Activated CD8-positive, alpha-beta memory T cell treated with anti-CD3 and anti-CD28 coated beads, Interleukin-2, amount 10 ng/mL, durations not matched to agents 7 days and 5 days (primary cell): ENCODE data around the gene HBE1. TPM values are rescaled to one million over a fixed set of nuclear protein-coding genes. Genes with fewer than 3 reads are reported as not detected.
"Not testable (repeated sequence)": the region's sequence is repeated elsewhere in the genome, so short reads cannot be mapped to it uniquely, and the experiment has no call there.

Source experiments
- ATAC-seq: fragments of 150-1000 bp; cut with Tn5 transposase; one replicate; pipeline ENCODE4 v1.10.0; 2021; ENCODE audit warnings: moderate library complexity
- CTCF ChIA-PET: fragments of 350-600 bp; sonication (Branson Sonifier 250); formaldehyde crosslinking; loops from one replicate; lab custom pipeline; 2021; ENCODE audit warnings: antibody characterized with exemption; lab: Charles Lee
- DNase-seq: peaks from one replicate; pipeline ENCODE4 v3.0.0-alpha.2; 2020
- H3K27ac Mint-ChIP-seq: one replicate; pipeline ENCODE4 v1.8.0; 2021; ENCODE audit warnings: mild to moderate bottlenecking, mixed read lengths
- H3K27me3 Mint-ChIP-seq: one replicate; pipeline ENCODE4 v1.8.0; 2021; ENCODE audit warnings: mixed read lengths
- H3K36me3 Mint-ChIP-seq: one replicate; pipeline ENCODE4 v1.8.0; 2021; ENCODE audit warnings: mild to moderate bottlenecking, mixed read lengths
- H3K4me1 Mint-ChIP-seq: one replicate; pipeline ENCODE4 v1.8.0; 2021; ENCODE audit warnings: mixed read lengths
- H3K4me3 Mint-ChIP-seq: one replicate; pipeline ENCODE4 v1.8.0; 2021; ENCODE audit warnings: mild to moderate bottlenecking, moderate library complexity, mixed read lengths
- H3K9me3 Mint-ChIP-seq: one replicate; pipeline ENCODE4 v1.8.0; 2022; ENCODE audit warnings: low read depth, mixed read lengths
- total RNA-seq, 2 experiments: library from RNA; stranded (reverse); gene quantifications; one replicate each; pipeline ENCODE4 v1.2.3, GENCODE V29; 2021

HBE1 gene
- total RNA-seq, result not detected

- Mint-ChIP-seq H3K36me3 (no peaks in the 10 kb centered on the region), H3K4me3 (no peak within 1 kb of the TSS), H3K4me1 (no peaks in the 10 kb centered on the region), H3K9me3 (no peaks in the 10 kb centered on the region), H3K27me3 (no peaks in the 10 kb centered on the region), H3K27ac (no peak within 1 kb of the TSS)
- CTCF ChIA-PET, result no interaction called here
- DNase-seq, result no peak
- no peak for ATAC-seq
Measured at GRCh38 chr11:5269715-5270147, at the start of gene HBE1. TSS of gene HBE1 (minus strand) at chr11:5269945. CDS start at chr11:5269890, 55 bp downstream.

GRCh38 chr11:5317292-5317691 lies 47.5 kb upstream of the HBE1 start:
- DNase-seq (no peak), ATAC-seq (no peak)
- H3K9me3 Mint-ChIP-seq, result no peaks in the 10 kb centered on the region
- no peaks in the 10 kb centered on the region for H3K36me3 Mint-ChIP-seq
- no peak overlapping the region for H3K27ac Mint-ChIP-seq
- no peaks in the 10 kb centered on the region for H3K4me1 Mint-ChIP-seq
- no peaks in the 10 kb centered on the region for H3K27me3 Mint-ChIP-seq
- H3K4me3 Mint-ChIP-seq, result no peak overlapping the region
- CTCF ChIA-PET, result no interaction called here

GRCh38 chr11:5313326-5314023 lies 43.7 kb upstream of the HBE1 start:
- H3K27me3 Mint-ChIP-seq, H3K27ac Mint-ChIP-seq, H3K4me3 Mint-ChIP-seq, H3K4me1 Mint-ChIP-seq, ATAC-seq, H3K9me3 Mint-ChIP-seq, H3K36me3 Mint-ChIP-seq, CTCF ChIA-PET, DNase-seq: not testable (repeated sequence)

GRCh38 chr11:5310423-5310822 lies 40.7 kb upstream of the HBE1 start:
- H3K4me3 Mint-ChIP-seq, result no peak overlapping the region
- H3K9me3 Mint-ChIP-seq, result no peaks in the 10 kb centered on the region
- CTCF ChIA-PET, result no interaction called here
- H3K27me3 Mint-ChIP-seq, result no peaks in the 10 kb centered on the region
- H3K27ac Mint-ChIP-seq, result no peak overlapping the region
- no peaks in the 10 kb centered on the region for H3K4me1 Mint-ChIP-seq
- no peaks in the 10 kb centered on the region for H3K36me3 Mint-ChIP-seq
- DNase-seq (no peak), ATAC-seq (no peak)

GRCh38 chr11:5307256-5308019 lies 37.7 kb upstream of the HBE1 start:
- no peaks in the 10 kb centered on the region for H3K9me3 Mint-ChIP-seq
- DNase-seq, result no peak
- H3K4me3 Mint-ChIP-seq, result no peak overlapping the region
- H3K27me3 Mint-ChIP-seq, result no peaks in the 10 kb centered on the region
- no peaks in the 10 kb centered on the region for H3K4me1 Mint-ChIP-seq
- no peak for ATAC-seq
- no peaks in the 10 kb centered on the region for H3K36me3 Mint-ChIP-seq
- CTCF ChIA-PET, result no interaction called here
- H3K27ac Mint-ChIP-seq, result no peak overlapping the region

GRCh38 chr11:5304046-5304445 lies 34.3 kb upstream of the HBE1 start:
- H3K27ac Mint-ChIP-seq, result no peak overlapping the region
- CTCF ChIA-PET, result no interaction called here
- ATAC-seq (no peak), DNase-seq (no peak)
- H3K9me3 Mint-ChIP-seq, result no peaks in the 10 kb centered on the region
- H3K27me3 Mint-ChIP-seq, result no peaks in the 10 kb centered on the region
- H3K4me3 Mint-ChIP-seq, result no peak overlapping the region
- H3K4me1 Mint-ChIP-seq, result no peaks in the 10 kb centered on the region
- no peaks in the 10 kb centered on the region for H3K36me3 Mint-ChIP-seq

GRCh38 chr11:5303626-5304025 lies 33.9 kb upstream of the HBE1 start:
- Mint-ChIP-seq H3K27me3 (no peaks in the 10 kb centered on the region), H3K9me3 (no peaks in the 10 kb centered on the region)

GRCh38 chr11:5301846-5302245 lies 32.1 kb upstream of the HBE1 start, which contains the start of gene OR51B4:
TSS of gene OR51B4 (minus strand) at chr11:5301946. CDS start at chr11:5301946, 0 bp downstream.
- Mint-ChIP-seq H3K36me3 (no peaks in the 10 kb centered on the region), H3K27me3 (peaks cover 3% of the 10 kb centered on the region), H3K4me1 (no peaks in the 10 kb centered on the region), H3K4me3 (no peak within 1 kb of the TSS), H3K9me3 (no peaks in the 10 kb centered on the region), H3K27ac (no peak within 1 kb of the TSS)
- ATAC-seq (no peak), DNase-seq (no peak)
- CTCF ChIA-PET, result no interaction called here

More at GRCh38 chr11:5303626-5304025, 33.9 kb upstream of the HBE1 start:
- Mint-ChIP-seq H3K27ac (no peak overlapping the region), H3K4me3 (no peak overlapping the region), H3K36me3 (no peaks in the 10 kb centered on the region), H3K4me1 (no peaks in the 10 kb centered on the region)
- CTCF ChIA-PET, result no interaction called here
- ATAC-seq (no peak), DNase-seq (no peak)

GRCh38 chr11:5300251-5300650 lies 30.5 kb upstream of the HBE1 start:
- CTCF ChIA-PET, result no interaction called here
- Mint-ChIP-seq H3K9me3 (no peaks in the 10 kb centered on the region), H3K4me1 (no peaks in the 10 kb centered on the region), H3K27ac (no peak overlapping the region), H3K27me3 (peaks cover 3% of the 10 kb centered on the region), H3K4me3 (no peak overlapping the region), H3K36me3 (no peaks in the 10 kb centered on the region)
- DNase-seq, result no peak
- no peak for ATAC-seq

- CTCF ChIA-PET, result no interaction called here
- Mint-ChIP-seq H3K27ac (no peak overlapping the region), H3K9me3 (no peaks in the 10 kb centered on the region), H3K4me1 (no peaks in the 10 kb centered on the region), H3K27me3 (peaks cover 3% of the 10 kb centered on the region), H3K36me3 (no peaks in the 10 kb centered on the region), H3K4me3 (no peak overlapping the region)
- DNase-seq (no peak), ATAC-seq (no peak)
Measured at GRCh38 chr11:5298451-5298850, 28.7 kb upstream of the HBE1 start.

GRCh38 chr11:5297721-5298323 lies 28.1 kb upstream of the HBE1 start:
- ATAC-seq, result no peak
- Mint-ChIP-seq H3K9me3 (no peaks in the 10 kb centered on the region), H3K27me3 (peaks cover 3% of the 10 kb centered on the region), H3K27ac (no peak overlapping the region), H3K4me3 (no peak overlapping the region), H3K4me1 (no peaks in the 10 kb centered on the region), H3K36me3 (no peaks in the 10 kb centered on the region)
- CTCF ChIA-PET, result no interaction called here
- DNase-seq, result no peak

- DNase-seq, H3K27me3 Mint-ChIP-seq, H3K4me3 Mint-ChIP-seq, H3K9me3 Mint-ChIP-seq, ATAC-seq, CTCF ChIA-PET, H3K27ac Mint-ChIP-seq, H3K36me3 Mint-ChIP-seq, H3K4me1 Mint-ChIP-seq: not testable (repeated sequence)
Measured at GRCh38 chr11:5294342-5294995, 24.7 kb upstream of the HBE1 start.

- Mint-ChIP-seq H3K4me3 (no peak overlapping the region), H3K4me1 (no peaks in the 10 kb centered on the region), H3K9me3 (no peaks in the 10 kb centered on the region), H3K27me3 (peaks cover 3% of the 10 kb centered on the region), H3K27ac (no peak overlapping the region), H3K36me3 (no peaks in the 10 kb centered on the region)
- no peak for DNase-seq
- CTCF ChIA-PET, result no interaction called here
- no peak for ATAC-seq
Measured at GRCh38 chr11:5293028-5293427, 23.3 kb upstream of the HBE1 start.
